Heart left ventricle (tissue), 13 donors: Measurements from ENCODE around the gene ZNF627.

Source experiments
- CTCF ChIP-seq, 12 donors: fragments of 200-600 bp; sonication (generic) in 4 of 12; IDR thresholded peaks; one replicate each; pipeline versions ENCODE4 v1.5.0 to v1.8.0; 2018 to 2022; ENCODE audit warnings: antibody characterized with exemption in 12 of 12, mild to moderate bottlenecking in 5 of 12
- POLR2A ChIP-seq, 2 donors: fragments of 450-650 bp; IDR thresholded peaks; one replicate each; pipeline ENCODE4 v1.6.1; 2017; ENCODE audit warnings: antibody characterized with exemption in 2 of 2, mild to moderate bottlenecking in 2 of 2, moderate library complexity in 2 of 2
- donor health status: ischemic (EF 13 %, LVEDD 7.1; RV severe dilation, severe dysfunction).
- donor health status: DM: no; HTN: yes; CAD: no.
- donor health status: DM: no; HTN: no; CAD: no.
- donor health status: ischemic (EF 25% LVEDD 6.9; RV normal size, moderate dysfunction).
- donor health status: ischemic (EF 25% LVEDD 5.7; RV mildly dilated, moderate dysfunction).
- donor health status: ischemic (EF 35%, LVEDD 5.7; RV mildly dilated, moderate dysfunction).
- donor health status: nonischemic (EF 11% LVEDD 7.7; RV severe dilation, severe dysfunction).
- donor health status: DM: yes; HTN: yes; CAD: no.
- donor health status: PGD.
- donor health status: ischemic (EF 29% LVEDD 5.4; RV normal size, mild dysfunction).
- donor health status: nonischemic (EF 23%, LVEDD 6.1; RV moderate dilation, normal function).

GRCh38 chr19:11577451-11578257, 19.6 kb upstream of the ZNF627 start, which contains the start of gene ACP5:
- TF ChIP-seq POLR2A (IDR thresholded peaks at IDR 0.05) (no peak), CTCF (IDR thresholded peaks at IDR 0.05) (no peak)
